GM20431 (cell line): Measurements from ENCODE around the gene DENND1A.
"Not testable (repeated sequence)": the region's sequence is repeated elsewhere in the genome, so short reads cannot be mapped to it uniquely, and the experiment has no call there.

ENCODE experiments used
- in situ Hi-C: fragments of 300-500 bp; cut with MseI, MboI; formaldehyde crosslinking; loops from one replicate; pipeline ENCODE4 v1.15.0; 2020; ENCODE audit warnings: low sequenced_read_pairs; ENCODE audit not compliant: unreplicated experiment

Gene DENND1A

GRCh38 chr9:123432331-123433236, 497.3 kb downstream of the DENND1A start:
- in situ Hi-C loops: no loop called here

DNA sequence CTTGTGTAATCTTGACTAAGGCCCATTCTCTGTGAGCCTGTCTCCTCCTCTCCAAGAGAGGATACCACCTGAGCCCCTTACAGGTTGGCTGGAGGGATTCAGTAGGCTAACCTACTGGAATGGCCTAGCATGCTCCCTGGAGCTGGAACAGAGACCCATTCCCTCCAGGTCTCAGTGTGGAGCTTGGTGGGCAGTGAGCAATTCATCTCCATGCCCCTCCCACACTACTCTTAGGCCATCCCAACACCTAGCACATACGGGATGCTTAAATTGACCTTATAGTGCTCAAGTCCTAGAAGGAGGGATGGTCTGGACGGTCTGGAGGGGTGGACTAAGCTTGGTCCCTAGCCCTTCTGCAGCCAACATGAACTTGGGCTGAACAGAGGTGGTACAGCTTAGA, 498.3 kb downstream of the DENND1A start:
- in situ Hi-C loops: no loop called here

DNA sequence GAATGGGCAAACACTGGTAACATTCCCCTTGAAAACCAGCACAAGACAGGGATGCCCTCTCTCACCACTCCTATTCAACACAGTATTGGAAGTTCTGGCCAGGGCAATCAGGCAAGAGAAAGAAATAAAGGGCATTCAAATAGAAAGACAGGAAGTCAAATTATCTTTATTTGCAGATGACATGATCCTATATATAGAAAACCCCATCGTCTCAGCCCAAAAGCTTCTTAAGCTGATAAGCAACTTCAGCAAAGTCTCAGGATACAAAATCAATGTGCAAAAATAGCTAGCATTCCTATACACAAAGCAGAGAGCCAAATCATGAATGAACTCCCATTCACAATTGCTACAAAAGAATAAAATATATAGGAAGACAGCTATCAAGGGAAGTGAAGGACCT, 501.5 kb downstream of the DENND1A start:
- in situ Hi-C loops: not testable (repeated sequence)

GRCh38 chr9:123426406-123426805, 503.5 kb downstream of the DENND1A start:
- in situ Hi-C loops: no loop called here

GRCh38 chr9:123425836-123426365, 504.0 kb downstream of the DENND1A start:
- in situ Hi-C loops: no loop called here

- in situ Hi-C loops: no loop called here
Observed at GRCh38 chr9:123425261-123425821, 504.6 kb downstream of the DENND1A start.

DNA sequence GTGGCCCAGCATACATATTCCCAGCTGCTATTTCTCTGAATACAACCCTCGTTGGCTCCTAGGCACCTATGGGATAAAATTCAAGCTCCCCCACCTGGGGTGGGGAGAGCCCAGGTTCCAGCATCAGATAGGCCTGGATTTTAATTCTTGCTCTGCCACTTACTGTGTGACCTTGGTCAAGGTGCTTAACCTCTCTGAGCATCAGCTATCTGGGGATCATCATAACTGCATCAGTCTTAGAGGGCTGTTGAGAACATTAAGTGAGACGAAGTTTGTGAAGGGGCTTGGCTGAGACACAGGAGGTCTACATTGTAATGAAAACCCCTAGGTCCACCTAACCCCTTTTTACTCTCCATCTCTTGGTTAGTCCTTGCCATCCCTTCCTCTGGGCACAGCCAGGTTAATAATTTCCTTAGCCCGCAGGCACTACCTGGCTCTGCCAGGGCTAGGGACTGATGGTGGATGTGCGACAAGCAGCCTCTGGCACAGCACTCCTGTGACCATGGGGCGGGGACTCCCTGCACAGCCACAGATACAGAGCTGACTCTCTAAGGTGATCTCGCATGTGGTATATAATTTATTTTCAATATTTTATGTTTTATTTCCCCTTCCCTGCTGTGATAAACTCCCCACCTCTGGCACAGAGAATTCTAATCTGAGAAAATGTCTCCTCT, 505.2 kb downstream of the DENND1A start:
- in situ Hi-C loops: no loop called here

- in situ Hi-C loops: no loop called here
Observed at GRCh38 chr9:123424131-123424530, 505.8 kb downstream of the DENND1A start.

- in situ Hi-C loops: no loop called here
Observed at GRCh38 chr9:123423311-123423640, 506.6 kb downstream of the DENND1A start.

GRCh38 chr9:123422635-123423310, 507.2 kb downstream of the DENND1A start:
- in situ Hi-C loops: no loop called here

DNA sequence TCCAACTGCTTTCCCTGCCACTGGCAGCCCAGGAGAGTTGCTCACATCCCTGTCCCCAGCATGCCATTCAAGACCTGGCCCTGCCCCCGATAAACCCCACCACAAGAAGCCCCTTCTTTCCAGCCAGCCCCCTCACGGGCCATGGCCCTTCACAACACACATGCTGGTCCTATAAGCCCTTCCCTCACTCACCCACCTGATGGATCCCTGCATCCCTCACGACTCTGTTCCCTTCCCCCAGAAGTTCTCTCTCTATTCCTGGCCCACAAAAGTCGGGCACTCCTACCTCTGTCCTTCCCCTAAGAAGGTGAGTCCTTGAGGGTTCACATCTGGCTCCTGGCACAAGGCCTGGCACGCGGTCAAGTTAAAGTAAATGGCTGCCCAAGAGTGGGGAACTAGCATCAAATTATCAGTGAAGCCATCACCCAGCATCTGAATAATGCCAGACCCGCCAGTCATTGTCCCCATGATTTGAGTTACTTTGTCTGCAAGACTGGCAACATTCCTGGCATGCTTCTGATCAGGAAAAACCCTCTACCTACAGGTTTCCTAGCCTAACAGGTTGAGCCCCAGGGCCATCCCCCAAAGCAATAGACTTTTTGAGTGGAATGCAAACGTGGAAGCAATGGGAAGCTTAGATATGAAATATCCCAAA, 508.0 kb downstream of the DENND1A start:
- in situ Hi-C loops: no loop called here

- in situ Hi-C loops: no loop called here
Observed at GRCh38 chr9:123421186-123421585, 508.7 kb downstream of the DENND1A start.

GRCh38 chr9:123420592-123421111, 509.3 kb downstream of the DENND1A start:
- in situ Hi-C loops: no loop called here

- in situ Hi-C loops: no loop called here
Observed at GRCh38 chr9:123419721-123420591, 510.0 kb downstream of the DENND1A start.

DNA sequence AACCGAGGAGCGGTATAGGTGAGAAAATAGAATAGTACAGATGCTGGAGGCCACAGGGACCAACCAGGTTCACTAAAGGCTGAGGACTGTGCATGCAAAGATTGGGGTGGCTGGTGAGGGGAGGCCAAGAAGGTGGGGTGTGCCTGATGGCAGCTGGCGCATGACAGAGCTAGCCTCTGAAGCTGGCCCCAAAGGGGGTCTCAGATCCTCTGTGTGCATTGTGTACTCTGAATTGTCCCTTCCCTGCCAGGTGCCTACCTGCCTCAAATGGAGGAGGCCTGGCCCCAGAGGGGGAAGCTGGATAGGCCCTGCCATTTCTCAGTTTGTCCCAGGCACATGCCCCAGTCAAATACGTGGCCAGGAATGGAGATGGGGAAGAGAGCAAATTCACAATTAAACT, 510.8 kb downstream of the DENND1A start:
- in situ Hi-C loops: no loop called here

GRCh38 chr9:123418506-123418905, 511.4 kb downstream of the DENND1A start:
- in situ Hi-C loops: no loop called here

- in situ Hi-C loops: no loop called here
Observed at GRCh38 chr9:123418052-123418430, 511.9 kb downstream of the DENND1A start.

DNA sequence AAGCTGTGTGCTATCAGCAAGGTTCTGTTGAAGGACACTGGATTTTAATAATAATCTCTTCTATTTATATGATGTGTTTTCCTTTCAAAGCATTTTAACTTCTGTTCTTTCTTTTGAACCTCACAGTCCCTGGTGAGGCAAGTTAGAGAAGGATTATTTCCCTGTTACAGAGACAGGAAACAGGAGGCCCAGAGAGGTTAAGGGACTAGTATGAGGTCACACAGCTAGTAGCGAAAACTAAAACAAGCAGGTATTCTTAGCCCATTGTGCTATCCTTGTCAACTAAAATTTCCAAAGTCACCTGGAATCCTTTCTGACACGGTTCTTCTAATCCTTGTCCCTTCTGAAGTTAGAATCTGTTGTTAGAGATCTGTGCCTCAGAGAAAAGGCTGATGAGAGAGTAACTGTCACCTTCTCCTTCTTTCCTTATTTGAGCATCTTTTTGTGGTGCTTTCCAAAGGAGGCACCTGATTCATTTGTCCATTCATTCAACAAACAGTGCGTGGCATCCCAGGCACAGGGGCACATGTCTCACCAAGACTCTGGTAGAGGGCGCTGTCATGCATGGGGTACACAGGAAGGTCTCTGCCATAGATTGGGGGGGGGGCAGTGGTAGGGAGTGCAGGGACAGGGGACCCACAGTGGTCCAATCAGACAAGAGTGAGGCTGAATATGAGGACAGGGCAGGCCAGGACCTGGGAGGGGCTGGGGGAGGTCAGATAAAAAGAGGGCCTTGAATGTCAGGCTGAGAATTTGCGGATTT, 512.5 kb downstream of the DENND1A start:
- in situ Hi-C loops: no loop called here
